GM18951 (cell line): ENCODE results near the gene BRI3BP.

Experiments used
- POLR2A ChIP-seq: IDR thresholded peaks from 4 replicates; pipeline ENCODE4 v1.6.1; 2011; ENCODE audit warnings: mild to moderate bottlenecking; ENCODE audit not compliant: insufficient read length, insufficient read depth; ENCODE audit errors: extremely low read depth
- in situ Hi-C: fragments of 300-500 bp; cut with MboI; formaldehyde crosslinking; loops from one replicate; pipeline ENCODE4 v1.12.0; 2022; ENCODE audit warnings: low sequenced_read_pairs, mixed read lengths, inconsistent platforms; ENCODE audit not compliant: unreplicated experiment

BRI3BP gene

DNA sequence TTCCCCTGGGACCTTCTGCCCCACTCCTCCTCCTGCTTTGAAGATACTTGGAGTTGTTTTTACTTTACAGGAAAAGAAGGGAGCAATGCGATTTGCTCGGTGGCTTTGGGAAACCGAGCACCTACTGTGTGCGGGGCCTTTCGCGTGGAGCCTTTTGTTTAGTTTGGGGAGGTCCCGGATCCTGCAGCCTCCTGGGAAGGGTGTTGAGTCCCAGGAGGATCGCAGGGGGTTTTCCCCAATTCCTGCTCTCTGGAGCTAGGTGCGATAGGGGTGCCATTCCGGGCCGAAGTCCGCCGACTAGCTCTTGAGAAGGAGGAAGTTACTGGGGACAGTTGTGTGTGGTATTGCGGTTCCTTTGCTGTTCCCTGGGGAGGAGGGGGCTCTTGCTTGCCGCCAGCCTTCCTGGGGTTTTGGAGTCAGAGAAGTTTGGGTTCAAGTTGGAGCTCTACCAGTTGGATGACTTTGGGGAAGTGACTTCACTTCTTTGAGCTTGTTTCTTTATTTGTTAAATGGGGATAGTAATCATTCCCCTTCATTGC, 1.1 kb downstream of the BRI3BP start:
- peak; percentile 54 for TF ChIP-seq POLR2A
- in situ Hi-C loops = no loop called here

DNA sequence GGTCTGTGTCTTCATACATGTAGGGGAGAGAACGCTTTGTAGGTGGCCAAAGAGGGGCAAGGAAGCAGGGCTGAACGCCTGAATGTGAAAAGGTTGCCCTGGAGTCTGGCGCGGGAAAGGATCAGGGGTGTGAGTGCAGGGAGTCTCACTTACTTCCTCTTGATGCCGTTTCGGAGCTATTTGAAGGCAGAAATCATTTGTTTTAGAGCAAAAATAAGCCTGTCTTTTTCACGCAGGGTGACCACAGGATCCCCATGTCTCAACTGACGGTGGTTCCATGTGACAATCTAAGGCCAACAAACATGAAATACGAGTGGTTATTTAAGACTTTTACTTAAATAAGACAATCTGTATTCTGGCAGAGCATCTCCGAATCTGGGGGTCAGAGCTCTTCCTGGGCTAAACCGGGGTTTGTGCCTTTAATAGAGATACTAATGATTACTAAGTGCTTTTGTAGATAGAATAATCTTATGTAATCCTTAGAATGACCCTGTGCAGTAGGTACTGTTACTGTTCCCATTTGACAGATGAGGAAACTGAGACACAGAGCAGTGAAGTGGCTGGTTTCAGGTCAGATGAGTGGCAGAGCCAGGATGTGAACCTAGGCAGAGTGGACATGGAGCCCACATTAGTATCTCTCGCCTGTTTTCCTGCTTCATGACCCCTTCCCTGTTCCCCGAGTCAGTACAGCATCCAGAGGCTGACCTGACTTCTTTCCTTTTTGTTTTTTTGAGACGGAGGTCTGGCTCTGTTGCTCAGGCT, 1.9 kb downstream of the BRI3BP start:
- TF ChIP-seq POLR2A = no peak
- in situ Hi-C loops = no loop called here

DNA sequence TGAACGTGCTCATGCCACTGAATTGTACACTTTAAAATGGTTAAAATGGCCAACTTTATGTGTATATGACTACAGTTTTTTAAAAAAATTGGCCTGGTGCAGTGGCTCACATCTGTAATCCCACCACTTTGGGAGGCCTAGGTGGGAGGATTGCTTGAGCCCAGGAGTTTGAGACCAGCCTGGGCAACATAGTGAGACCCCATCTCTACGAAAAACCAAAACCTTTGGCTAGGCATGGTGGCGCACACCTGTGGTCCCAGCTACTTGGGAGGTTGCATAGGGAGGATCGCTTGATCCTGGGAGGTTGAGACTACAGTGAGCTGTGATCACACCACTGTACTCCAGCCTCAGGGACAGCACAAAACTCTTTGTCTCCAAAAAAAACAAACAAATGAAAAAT, 5.3 kb downstream of the BRI3BP start:
- in situ Hi-C loops = no loop called here
- TF ChIP-seq POLR2A = no peak

DNA sequence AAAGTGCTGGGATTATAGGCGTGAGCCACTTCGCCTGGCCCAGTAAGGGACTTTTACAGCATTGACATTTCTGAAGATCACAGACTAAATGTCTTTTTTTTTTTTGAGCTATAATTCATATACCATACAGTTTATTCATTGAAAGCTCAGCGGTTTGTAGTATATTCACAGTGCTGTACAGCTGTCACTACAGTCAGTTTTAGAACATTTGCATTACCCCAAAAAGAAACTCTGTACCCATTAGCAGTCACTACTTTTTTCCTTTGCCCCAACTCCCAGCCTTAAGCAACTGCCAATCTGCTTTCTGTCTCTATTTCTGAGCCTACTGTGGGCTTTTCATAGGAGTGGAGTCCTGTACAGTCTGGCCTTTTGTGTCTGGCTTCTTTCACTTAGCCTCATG, 8.2 kb downstream of the BRI3BP start:
- in situ Hi-C loops = no loop called here
- TF ChIP-seq POLR2A = no peak

DNA sequence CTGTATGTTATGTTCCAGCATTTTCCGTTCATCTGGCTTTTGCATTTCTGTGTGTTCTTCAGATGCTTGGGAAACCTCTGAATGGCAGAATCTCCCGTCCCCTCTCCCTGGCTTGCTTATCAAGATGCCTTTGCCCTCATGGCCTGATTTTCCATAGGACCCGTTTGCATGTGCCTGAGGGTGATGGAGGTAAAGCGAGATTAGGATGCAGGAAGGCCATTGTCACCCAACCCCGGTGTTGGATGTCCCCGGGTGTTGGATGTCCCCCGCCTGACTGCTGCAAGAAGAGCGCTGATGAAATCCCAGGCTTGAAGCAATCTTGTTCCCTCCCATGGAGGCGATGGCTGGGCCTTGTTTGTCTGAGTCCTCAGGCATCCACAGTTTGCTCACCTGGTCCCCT, 9.6 kb downstream of the BRI3BP start:
- TF ChIP-seq POLR2A = no peak

DNA sequence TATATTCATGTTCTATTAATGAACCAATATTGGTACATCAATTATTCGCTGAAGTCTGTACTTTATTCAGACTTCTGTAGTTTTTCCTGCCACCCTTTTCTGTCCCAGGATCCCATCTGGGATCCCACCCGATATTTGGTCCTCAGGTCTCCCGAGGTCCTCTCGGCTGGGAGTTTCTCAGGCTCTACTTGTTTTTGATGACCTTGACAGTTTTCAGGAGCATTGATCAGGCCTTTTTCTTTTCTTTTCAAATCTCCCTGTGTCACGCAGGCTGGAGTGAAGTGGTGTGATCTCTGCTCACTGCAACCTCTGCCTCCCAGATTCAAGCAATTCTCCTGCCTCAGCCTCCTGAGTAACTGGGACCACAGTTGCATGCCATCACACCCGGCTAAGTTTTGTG, 11.2 kb downstream of the BRI3BP start:
- TF ChIP-seq POLR2A = no peak

More for the DNA sequence above, 9.6 kb downstream of the BRI3BP start:
- in situ Hi-C loops = no loop called here

DNA sequence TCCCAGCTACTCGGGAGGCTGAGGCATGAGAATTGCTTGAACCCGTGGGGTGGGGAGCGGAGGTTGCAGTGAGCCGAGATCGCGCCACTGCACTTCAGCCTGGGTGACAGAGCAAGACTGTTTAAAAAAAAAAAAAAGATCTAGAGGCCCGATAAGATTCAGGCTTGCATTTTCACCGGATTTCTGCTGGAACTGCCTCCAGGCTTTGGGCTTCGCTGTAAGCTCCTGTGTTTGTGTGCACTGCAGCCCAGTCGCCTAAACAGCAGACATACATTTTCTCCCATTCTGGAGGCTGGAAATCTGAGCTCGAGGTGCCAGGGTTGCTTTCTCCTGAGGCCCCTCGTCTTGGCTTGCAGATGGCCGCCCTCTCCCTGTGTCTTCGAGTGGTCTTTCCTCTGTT, 12.2 kb downstream of the BRI3BP start:
- in situ Hi-C loops = no loop called here
- no peak for TF ChIP-seq POLR2A

More for the DNA sequence above, 11.2 kb downstream of the BRI3BP start:
- in situ Hi-C loops = no loop called here

DNA sequence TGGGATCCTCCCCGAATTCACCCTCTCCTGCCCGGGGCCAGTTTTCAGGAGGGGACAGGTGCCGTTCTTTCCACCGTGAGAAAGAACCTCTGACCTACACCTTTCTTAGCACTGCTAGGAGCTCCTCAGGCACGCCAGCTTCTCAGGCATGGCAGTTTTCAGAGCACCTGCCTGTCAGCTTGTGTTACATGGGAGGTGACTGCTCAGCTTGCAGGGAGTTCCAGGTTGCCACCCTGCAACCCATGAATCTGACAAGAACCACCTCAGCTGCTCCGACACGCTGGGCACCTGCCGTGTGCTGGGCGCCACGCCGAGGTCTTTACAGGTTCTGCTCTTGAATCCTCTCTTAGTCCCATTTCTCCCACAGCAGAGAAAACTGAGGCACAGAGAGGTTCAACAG, 12.9 kb downstream of the BRI3BP start:
- no peak for TF ChIP-seq POLR2A
- in situ Hi-C loops = no loop called here

DNA sequence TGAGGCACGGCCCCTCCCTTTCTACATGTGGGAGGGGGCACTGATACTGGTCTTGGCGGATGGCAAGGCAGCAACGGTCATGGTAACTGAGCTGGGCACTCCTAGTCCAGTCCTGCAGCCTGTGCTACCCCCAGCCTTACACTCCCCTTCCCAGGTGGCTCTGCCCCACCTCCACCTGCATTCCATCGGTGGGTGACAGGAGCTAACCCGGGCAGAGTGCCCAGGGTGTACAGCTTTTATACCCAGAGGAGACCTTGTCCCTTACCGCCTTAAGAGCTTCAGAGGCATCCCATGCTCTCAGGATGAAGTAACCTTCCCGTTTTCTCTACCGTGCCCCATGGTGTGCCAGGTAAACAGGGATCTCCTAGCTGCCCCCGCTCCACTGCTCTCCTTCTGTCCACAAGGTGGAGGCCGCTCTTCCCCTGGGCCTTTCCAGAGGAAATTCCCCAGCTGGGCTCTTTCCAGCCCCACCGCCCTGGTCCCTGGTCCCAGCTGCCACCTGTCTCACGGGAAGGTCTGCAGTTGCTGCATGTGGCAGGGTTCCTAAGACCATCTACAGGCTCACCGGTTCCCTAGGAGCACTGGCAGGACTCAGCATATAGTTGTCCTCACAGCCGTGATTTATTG, 20.5 kb downstream of the BRI3BP start:
- TF ChIP-seq POLR2A = no peak
- in situ Hi-C loops = no loop called here

DNA sequence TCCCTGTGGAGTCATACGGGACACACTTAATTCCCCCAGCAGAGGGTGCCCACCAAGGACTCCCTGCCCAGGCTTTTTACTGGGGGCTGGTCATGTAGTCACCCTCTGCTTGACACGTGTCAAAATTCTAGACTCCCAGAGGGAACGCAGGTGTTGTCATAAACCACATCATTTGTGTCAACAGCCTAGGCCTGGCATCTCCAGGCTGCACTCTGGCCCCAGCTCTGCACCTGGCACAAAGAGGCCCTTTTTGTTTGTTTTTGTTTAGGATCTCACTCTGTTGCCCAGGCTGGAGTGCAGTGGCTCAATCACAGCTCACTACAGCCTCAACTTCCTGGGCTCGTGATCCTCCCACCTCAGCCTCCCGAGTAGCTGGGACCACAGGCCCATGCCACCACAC, 21.1 kb downstream of the BRI3BP start:
- in situ Hi-C loops = no loop called here
- no peak for TF ChIP-seq POLR2A

DNA sequence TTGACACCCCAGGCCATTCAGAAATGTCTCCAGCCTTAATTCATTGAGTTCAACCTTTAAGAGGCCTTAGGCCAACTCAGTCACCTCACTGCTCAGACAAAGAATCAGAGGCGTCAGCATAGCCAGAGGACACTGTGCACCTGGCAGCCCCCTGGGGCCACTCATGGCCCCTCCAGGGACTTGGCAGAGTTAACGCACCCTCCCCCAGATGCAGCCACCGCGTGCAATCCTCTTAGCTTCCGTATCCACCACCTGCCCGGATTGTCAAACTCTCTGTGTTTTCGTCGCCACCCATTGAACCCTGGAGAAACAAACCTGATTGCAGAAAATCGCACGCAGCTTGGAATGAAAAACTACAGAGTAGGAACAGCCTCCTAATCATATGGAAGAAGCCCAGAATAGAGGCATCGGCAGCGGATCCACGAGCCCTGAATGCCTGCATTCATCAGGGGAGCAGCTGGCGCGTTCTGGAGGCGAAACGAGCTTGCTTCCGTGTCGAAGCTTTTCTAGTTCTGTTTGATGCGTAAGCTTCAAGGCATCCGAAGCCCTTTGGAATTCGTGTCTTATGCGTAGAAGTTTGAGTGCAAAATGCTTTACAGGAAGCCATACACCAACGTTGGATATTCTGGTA, 22.4 kb downstream of the BRI3BP start:
- no peak for TF ChIP-seq POLR2A
- in situ Hi-C loops = no loop called here

DNA sequence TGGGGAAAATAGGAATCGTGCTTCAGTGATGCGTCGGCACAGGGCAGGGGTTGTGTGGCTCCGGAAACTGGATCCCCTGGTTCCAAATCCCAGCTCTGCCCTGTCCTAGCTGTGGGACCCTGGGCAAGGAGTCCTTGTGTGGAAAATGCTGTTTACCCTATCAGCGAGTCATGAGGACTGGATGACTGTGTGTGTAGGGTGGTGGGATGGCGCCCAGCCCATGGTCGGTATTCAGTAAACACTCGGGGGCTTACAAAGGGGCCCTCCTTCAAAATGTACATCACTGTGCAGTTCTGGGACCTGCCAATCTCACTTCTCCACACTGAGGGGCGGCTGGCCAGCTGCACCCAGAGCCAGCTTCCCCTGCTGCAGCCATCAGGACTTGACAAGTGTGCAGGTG, 24.4 kb downstream of the BRI3BP start:
- no peak for TF ChIP-seq POLR2A
- in situ Hi-C loops = no loop called here

DNA sequence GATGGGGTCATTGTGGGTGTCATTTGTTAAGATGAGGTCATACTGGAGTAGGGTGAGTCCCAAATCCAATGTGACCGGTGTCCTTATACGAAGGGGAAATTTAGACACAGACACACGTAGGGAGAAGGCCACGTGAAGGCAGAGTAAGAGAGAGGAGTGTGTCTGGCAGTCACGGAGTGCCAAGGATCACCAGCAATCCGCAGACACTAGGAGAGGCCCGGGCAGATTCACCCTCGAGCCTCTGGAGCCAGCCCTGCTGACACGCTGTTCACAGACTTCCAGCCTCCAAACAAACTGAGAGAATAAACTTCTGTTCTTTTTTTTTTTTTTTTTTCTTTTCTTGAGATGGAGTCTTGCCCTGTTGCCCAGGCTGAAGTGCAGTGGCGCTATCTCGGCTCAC, 24.9 kb downstream of the BRI3BP start:
- TF ChIP-seq POLR2A = no peak
- in situ Hi-C loops = no loop called here

DNA sequence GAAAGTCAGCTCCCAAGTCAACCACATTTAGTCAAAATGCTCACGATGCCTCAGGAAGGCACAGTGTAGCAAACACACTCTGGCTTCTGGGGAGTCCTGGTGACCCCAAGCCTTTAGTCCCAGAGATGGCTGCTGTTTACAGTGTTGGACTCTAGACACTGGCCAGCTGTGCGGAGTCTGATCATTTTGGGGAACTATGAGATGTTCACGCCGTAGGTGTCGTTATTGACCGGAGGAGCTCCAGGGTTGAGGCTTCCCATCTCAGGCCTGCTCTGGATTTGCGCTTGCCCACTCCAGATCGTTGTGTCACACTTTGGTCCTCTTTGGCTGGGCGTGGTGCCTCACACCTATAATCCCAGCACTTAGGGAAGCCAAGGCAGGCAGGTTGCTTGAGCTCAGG, 27.7 kb downstream of the BRI3BP start:
- TF ChIP-seq POLR2A = no peak
- in situ Hi-C loops = no loop called here
